Tibial nerve (tissue), 4 donors: ENCODE results near the gene SERPINA3. TPM values are rescaled to one million over a fixed set of nuclear protein-coding genes. Genes with fewer than 3 reads are reported as not detected.

Experiments
- DNase-seq, 2 donors: peaks; one replicate each; pipeline ENCODE4 v3.0.0-alpha.2; 2019; ENCODE audit warnings: low spot score in 2 of 2
- H3K27ac ChIP-seq, 4 donors: fragments of 200-600 bp; sonication (generic) in 3 of 4; one replicate each; pipeline ENCODE4 v1.5.1; 2017 to 2019; ENCODE audit warnings: mild to moderate bottlenecking in 1 of 4
- H3K27me3 ChIP-seq, 2 donors: fragments of 200-600 bp; sonication (generic) in 1 of 2; one replicate each; pipeline versions ENCODE4 v1.5.1 to v1.6.0; 2017 to 2019
- H3K36me3 ChIP-seq, 3 donors: fragments of 200-600 bp; sonication (generic); one replicate each; pipeline ENCODE4 v1.5.1; 2018 to 2019
- H3K4me1 ChIP-seq, 4 donors: fragments of 200-600 bp; sonication (generic) in 3 of 4; one replicate each; pipeline ENCODE4 v1.5.1; 2017 to 2019
- H3K4me3 ChIP-seq, 4 donors: fragments of 200-600 bp; sonication (generic) in 3 of 4; one replicate each; pipeline ENCODE4 v1.5.1; 2017 to 2019; ENCODE audit warnings: mild to moderate bottlenecking in 1 of 4, moderate library complexity in 1 of 4
- H3K9me3 ChIP-seq, 4 donors: fragments of 200-600 bp; sonication (generic) in 3 of 4; one replicate each; pipeline ENCODE4 v1.5.1; 2017 to 2019
- CTCF ChIP-seq, 5 experiments: fragments of 200-600 bp in 3 of 5; fragments of 450-650 bp in 2 of 5; sonication (generic) in 3 of 5; IDR thresholded peaks; one replicate each; pipeline ENCODE4 v1.5.1; 2016 to 2019; ENCODE audit warnings: antibody characterized with exemption in 5 of 5, mild to moderate bottlenecking in 3 of 5, moderate library complexity in 2 of 5
- EP300 ChIP-seq, 2 donors: sonication (generic); formaldehyde crosslinking; IDR thresholded peaks; one replicate each; pipeline ENCODE4 v1.6.1; 2017; ENCODE audit warnings: antibody characterized with exemption in 2 of 2, mild to moderate bottlenecking in 1 of 2
- POLR2A ChIP-seq, 2 donors: fragments of 450-650 bp; IDR thresholded peaks; one replicate each; pipeline ENCODE4 v1.6.1; 2017; ENCODE audit warnings: antibody characterized with exemption in 2 of 2, mild to moderate bottlenecking in 2 of 2, moderate library complexity in 2 of 2
- WGBS, 2 donors: methylation state at CpG; one replicate each; pipeline ENCODE4 v1.1.5; 2018; 5-methylcytosine and 5-hydroxymethylcytosine counted together
- total RNA-seq, 4 donors: library from RNA; depleted of rRNA; stranded (reverse); fragments of >200 nt; gene quantifications; one replicate each; pipeline ENCODE4 v1.1.0, GENCODE V29; 2016

SERPINA3 gene
- total RNA-seq, 4 donors from 2014 or later: 85.0 to 339 (median 171) TPM

- no peak for DNase-seq
- H3K27ac ChIP-seq: no peak overlapping the region
- peaks cover 0 to 45% (median 13%) of the 10 kb centered on the region in 4 donors for H3K9me3 ChIP-seq
- peaks cover 0 to 85% (median 0%) of the 10 kb centered on the region in 3 donors for H3K36me3 ChIP-seq
- H3K27me3 ChIP-seq: peaks cover 0 to 4% of the 10 kb centered on the region in 2 donors
- H3K4me3 ChIP-seq: no peak overlapping the region
- WGBS, 2 donors: 83 to 89% methylated on average over 6 of the region's 6 CpGs
- H3K4me1 ChIP-seq: no peaks in the 10 kb centered on the region
- TF ChIP-seq EP300 (IDR thresholded peaks at IDR 0.05): no peak
- TF ChIP-seq POLR2A (IDR thresholded peaks at IDR 0.05): no peak
- TF ChIP-seq CTCF (IDR thresholded peaks at IDR 0.05): no peak
These were observed 8.4 kb downstream of the SERPINA3 start for GRCh38 chr14:94620597-94620996.

- no peak overlapping the region for H3K27ac ChIP-seq
- no peak overlapping the region for H3K4me3 ChIP-seq
- H3K9me3 ChIP-seq: peaks cover 0 to 37% (median 13%) of the 10 kb centered on the region in 4 donors
- no peak for DNase-seq
- no peaks in the 10 kb centered on the region for H3K4me1 ChIP-seq
- TF ChIP-seq EP300 (IDR thresholded peaks at IDR 0.05) (no peak), POLR2A (IDR thresholded peaks at IDR 0.05) (no peak), CTCF (IDR thresholded peaks at IDR 0.05) (no peak)
- peaks cover 0 to 76% (median 0%) of the 10 kb centered on the region in 3 donors for H3K36me3 ChIP-seq
- peaks cover 0 to 4% of the 10 kb centered on the region in 2 donors for H3K27me3 ChIP-seq
- WGBS, 2 donors: 79% methylated on average over 5 of the region's 5 CpGs
These were observed 9.4 kb downstream of the SERPINA3 start for GRCh38 chr14:94621358-94622134.

- Histone ChIP-seq H3K27ac (no peak overlapping the region), H3K9me3 (peaks cover 0 to 24% (median 7%) of the 10 kb centered on the region in 4 donors), H3K4me1 (no peaks in the 10 kb centered on the region), H3K27me3 (peaks cover 0 to 4% of the 10 kb centered on the region in 2 donors), H3K4me3 (no peak overlapping the region), H3K36me3 (peaks cover 0 to 63% (median 0%) of the 10 kb centered on the region in 3 donors)
- 57 to 70% methylated on average over 6 of the region's 6 CpGs for WGBS, 2 donors
- no peak for DNase-seq
- TF ChIP-seq EP300 (IDR thresholded peaks at IDR 0.05) (no peak), CTCF (IDR thresholded peaks at IDR 0.05) (no peak), POLR2A (IDR thresholded peaks at IDR 0.05) (no peak)
These were observed 10.6 kb downstream of the SERPINA3 start for GRCh38 chr14:94622653-94623421.

GRCh38 chr14:94623422-94623809 is 11.2 kb downstream of the SERPINA3 start:
- no peak for DNase-seq
- Histone ChIP-seq H3K4me3 (no peak overlapping the region), H3K9me3 (peaks cover 0 to 18% (median 2%) of the 10 kb centered on the region in 4 donors), H3K27ac (no peak overlapping the region), H3K4me1 (no peaks in the 10 kb centered on the region), H3K27me3 (peaks cover 0 to 4% of the 10 kb centered on the region in 2 donors), H3K36me3 (peaks cover 0 to 57% (median 0%) of the 10 kb centered on the region in 3 donors)
- WGBS, 2 donors: 90 to 95% methylated on average over 3 to 4 of the region's 4 CpGs
- no peak for TF ChIP-seq EP300 (IDR thresholded peaks at IDR 0.05)
- TF ChIP-seq POLR2A (IDR thresholded peaks at IDR 0.05): no peak
- no peak for TF ChIP-seq CTCF (IDR thresholded peaks at IDR 0.05)
